Panc1 (cell line): ENCODE results near the gene QPCTL.

Experiments used
- POLR2AphosphoS5 ChIP-seq: IDR thresholded peaks from 2 replicates; pipeline ENCODE4 v1.6.1; 2012; ENCODE audit warnings: mild to moderate bottlenecking, low read depth, low read length, moderate library complexity
- SIN3A ChIP-seq: IDR thresholded peaks from 2 replicates; pipeline ENCODE4 v1.6.1; 2012; ENCODE audit warnings: low read depth, mild to moderate bottlenecking, low read length, moderate library complexity, borderline replicate concordance; ENCODE audit not compliant: insufficient read depth
- TF ChIP-seq, protein P1 (sequence below): fragments of 450-650 bp; IDR thresholded peaks from 2 replicates; pipeline ENCODE4 v1.5.1; 2017; ENCODE audit warnings: mild to moderate bottlenecking

- TF ChIP-seq SIN3A (no peak), POLR2AphosphoS5 (no peak)
- TF ChIP-seq, protein P1, sequence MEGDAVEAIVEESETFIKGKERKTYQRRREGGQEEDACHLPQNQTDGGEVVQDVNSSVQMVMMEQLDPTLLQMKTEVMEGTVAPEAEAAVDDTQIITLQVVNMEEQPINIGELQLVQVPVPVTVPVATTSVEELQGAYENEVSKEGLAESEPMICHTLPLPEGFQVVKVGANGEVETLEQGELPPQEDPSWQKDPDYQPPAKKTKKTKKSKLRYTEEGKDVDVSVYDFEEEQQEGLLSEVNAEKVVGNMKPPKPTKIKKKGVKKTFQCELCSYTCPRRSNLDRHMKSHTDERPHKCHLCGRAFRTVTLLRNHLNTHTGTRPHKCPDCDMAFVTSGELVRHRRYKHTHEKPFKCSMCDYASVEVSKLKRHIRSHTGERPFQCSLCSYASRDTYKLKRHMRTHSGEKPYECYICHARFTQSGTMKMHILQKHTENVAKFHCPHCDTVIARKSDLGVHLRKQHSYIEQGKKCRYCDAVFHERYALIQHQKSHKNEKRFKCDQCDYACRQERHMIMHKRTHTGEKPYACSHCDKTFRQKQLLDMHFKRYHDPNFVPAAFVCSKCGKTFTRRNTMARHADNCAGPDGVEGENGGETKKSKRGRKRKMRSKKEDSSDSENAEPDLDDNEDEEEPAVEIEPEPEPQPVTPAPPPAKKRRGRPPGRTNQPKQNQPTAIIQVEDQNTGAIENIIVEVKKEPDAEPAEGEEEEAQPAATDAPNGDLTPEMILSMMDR, result no peak
Observed at GRCh38 chr19:45713141-45713540, 20.7 kb downstream of the QPCTL start.
